Liver (tissue), 9 donors: ENCODE results near the gene PNPLA1. TPM values are rescaled to one million over a fixed set of nuclear protein-coding genes. Genes with fewer than 3 reads are reported as not detected.

Experiments
- DNase-seq: peaks from one replicate; pipeline ENCODE4 v3.0.0-alpha.2; 2017; ENCODE audit warnings: low spot score
- H3K27ac ChIP-seq, 2 donors: one replicate each; pipeline ENCODE4 v1.7.0; 2013; ENCODE audit warnings: inconsistent platforms in 2 of 2, low read length in 2 of 2, control low read depth in 1 of 2, low read depth in 1 of 2, mild to moderate bottlenecking in 1 of 2
- H3K27me3 ChIP-seq, 4 donors: one replicate each; pipeline versions ENCODE4 v1.6.1 to v1.7.0; 2013; ENCODE audit warnings: low read length in 3 of 4, inconsistent platforms in 1 of 4, mild to moderate bottlenecking in 1 of 4, moderate library complexity in 1 of 4; ENCODE audit not compliant: control insufficient read depth in 4 of 4, insufficient read depth in 4 of 4
- H3K36me3 ChIP-seq, 4 donors: one replicate each; pipeline versions ENCODE4 v1.6.1 to v1.7.0; 2013; ENCODE audit warnings: low read length in 3 of 4, mild to moderate bottlenecking in 3 of 4, low read depth in 1 of 4, moderate library complexity in 1 of 4; ENCODE audit not compliant: control insufficient read depth in 4 of 4, insufficient read depth in 3 of 4
- H3K4me1 ChIP-seq, 4 donors: one replicate each; pipeline versions ENCODE4 v1.6.1 to v1.7.0; 2013; ENCODE audit warnings: low read length in 3 of 4, mild to moderate bottlenecking in 3 of 4, moderate library complexity in 1 of 4; ENCODE audit not compliant: control insufficient read depth in 4 of 4, insufficient read depth in 4 of 4
- H3K4me3 ChIP-seq, 3 donors: one replicate each; pipeline versions ENCODE4 v1.6.1 to v1.7.0; 2013; ENCODE audit warnings: low read length in 3 of 3, control low read depth in 1 of 3, low read depth in 1 of 3, mild to moderate bottlenecking in 1 of 3
- H3K9ac ChIP-seq, 2 donors: one replicate each; pipeline ENCODE4 v1.7.0; 2013; ENCODE audit warnings: low read length in 2 of 2, mild to moderate bottlenecking in 2 of 2, moderate library complexity in 2 of 2, control low read depth in 1 of 2, low read depth in 1 of 2
- H3K9me3 ChIP-seq, 4 donors: one replicate each; pipeline versions ENCODE4 v1.6.1 to v1.7.0; 2013; ENCODE audit warnings: low read length in 3 of 4; ENCODE audit not compliant: control insufficient read depth in 4 of 4
- ATF3 ChIP-seq: IDR thresholded peaks from 2 replicates; pipeline ENCODE4 v1.6.1; 2016; ENCODE audit warnings: antibody characterized with exemption
- FOXA1 ChIP-seq: IDR thresholded peaks from 2 replicates; pipeline ENCODE4 v1.6.1; 2016; ENCODE audit warnings: antibody characterized with exemption
- GABPA ChIP-seq, 2 donors: IDR thresholded peaks in 1 of 2; conservative IDR thresholded peaks in 1 of 2; 2 replicates each; pipeline ENCODE4 v1.6.1; 2016; ENCODE audit warnings: antibody characterized with exemption in 2 of 2, mild to moderate bottlenecking in 1 of 2, moderate library complexity in 1 of 2
- HNF4A ChIP-seq, 2 donors: conservative IDR thresholded peaks; 2 replicates each; pipeline ENCODE4 v1.6.1; 2016; ENCODE audit warnings: antibody characterized with exemption in 2 of 2, mild to moderate bottlenecking in 2 of 2
- HNF4G ChIP-seq: IDR thresholded peaks from 2 replicates; pipeline ENCODE4 v1.6.1; 2016; ENCODE audit warnings: antibody characterized with exemption
- JUND ChIP-seq, 2 donors: IDR thresholded peaks; 2 replicates each; pipeline ENCODE4 v1.6.1; 2016; ENCODE audit warnings: antibody characterized with exemption in 2 of 2
- MAX ChIP-seq: IDR thresholded peaks from 2 replicates; pipeline ENCODE4 v1.6.1; 2016; ENCODE audit warnings: antibody characterized with exemption
- NR2F2 ChIP-seq: IDR thresholded peaks from 2 replicates; pipeline ENCODE4 v1.6.1; 2016; ENCODE audit warnings: antibody characterized with exemption
- RAD21 ChIP-seq, 2 donors: IDR thresholded peaks; 2 replicates each; pipeline ENCODE4 v1.6.1; 2016; ENCODE audit warnings: antibody characterized with exemption in 2 of 2, mild to moderate bottlenecking in 2 of 2
- REST ChIP-seq: IDR thresholded peaks from 2 replicates; pipeline ENCODE4 v1.6.1; 2016; ENCODE audit warnings: antibody characterized with exemption, mild to moderate bottlenecking
- RXRA ChIP-seq, 2 donors: IDR thresholded peaks; 2 replicates each; pipeline ENCODE4 v1.6.1; 2017 to 2018; ENCODE audit warnings: antibody characterized with exemption in 2 of 2, mild to moderate bottlenecking in 1 of 2
- SP1 ChIP-seq: IDR thresholded peaks from 2 replicates; pipeline ENCODE4 v1.6.1; 2018; ENCODE audit warnings: antibody characterized with exemption, mild to moderate bottlenecking
- YY1 ChIP-seq: IDR thresholded peaks from 2 replicates; pipeline ENCODE4 v1.6.1; 2016; ENCODE audit warnings: antibody characterized with exemption, mild to moderate bottlenecking
- ZBTB33 ChIP-seq: IDR thresholded peaks from 2 replicates; pipeline ENCODE4 v1.6.1; 2016; ENCODE audit warnings: antibody characterized with exemption
- WGBS: extraction: QIAGEN DNeasy Blood & Tissue Kit; methylation state at CpG from one replicate; pipeline ENCODE4 v1.1.7; 2013; 5-methylcytosine and 5-hydroxymethylcytosine counted together
- polyA plus RNA-seq, 2 donors: library from polyadenylated mRNA; stranded (reverse) in 1 of 2; unstranded in 1 of 2; fragments of 200-250 nt in 1 of 2; fragments of >200 nt in 1 of 2; fragmentation: Nextera tagmentation in 1 of 2; extraction: Ambion mirVana in 1 of 2; gene quantifications; one replicate each; pipeline versions ENCODE4 v1.2.1 to v1.2.3, GENCODE V29; 2013 to 2015
- total RNA-seq, 2 donors: library from RNA; depleted of rRNA; stranded (reverse); fragments of >200 nt; gene quantifications; one replicate each; pipeline ENCODE4 v1.2.3, GENCODE V29; 2014
- donor health status: healthy.
- donor health status: healthy.
- donor health status: healthy.
- donor health status: healthy.
- donor health status: healthy.

The PNPLA1 gene
- total and polyA plus RNA-seq, 4 donors, result 0.07 to 0.14 (median 0.08) TPM; not detected in 1

- no peak for TF ChIP-seq RAD21 (IDR thresholded peaks at IDR 0.05)
Measured at GRCh38 chr6:36296240-36296639, 26.4 kb downstream of the PNPLA1 start (continued).

- 86% methylated on average over 6 of the region's 6 CpGs for WGBS
- Histone ChIP-seq H3K36me3 (no peaks in the 10 kb centered on the region), H3K27me3 (no peaks in the 10 kb centered on the region), H3K4me3 (no peak overlapping the region), H3K9me3 (no peaks in the 10 kb centered on the region), H3K9ac (no peak overlapping the region), H3K4me1 (no peaks in the 10 kb centered on the region), H3K27ac (no peak overlapping the region)
- no peak for DNase-seq
- no peak for TF ChIP-seq RAD21 (IDR thresholded peaks at IDR 0.05)
- no peak for TF ChIP-seq HNF4G
- no peak for TF ChIP-seq YY1
- TF ChIP-seq MAX, result no peak
- no peak for TF ChIP-seq REST
- TF ChIP-seq FOXA1, result no peak
Measured at GRCh38 chr6:36297051-36297450, 27.2 kb downstream of the PNPLA1 start.

- DNase-seq, result no peak
- 91% methylated on average over 7 of the region's 7 CpGs for WGBS
- Histone ChIP-seq H3K27me3 (no peaks in the 10 kb centered on the region), H3K27ac (no peak overlapping the region), H3K9me3 (no peaks in the 10 kb centered on the region), H3K9ac (no peak overlapping the region), H3K4me3 (no peak overlapping the region), H3K4me1 (no peaks in the 10 kb centered on the region), H3K36me3 (no peaks in the 10 kb centered on the region)
- TF ChIP-seq GABPA (IDR thresholded peaks at IDR 0.05 in 1 of 2, conservative IDR thresholded peaks at IDR 0.05 in 1 of 2) (no peak), JUND (IDR thresholded peaks at IDR 0.05) (no peak), HNF4G (no peak)
Measured at GRCh38 chr6:36297511-36297910, 27.7 kb downstream of the PNPLA1 start.

- 86% methylated on average over 4 of the region's 4 CpGs for WGBS
- no peak for DNase-seq
- no peak overlapping the region for H3K9ac ChIP-seq
- no peak overlapping the region for H3K27ac ChIP-seq
- no peaks in the 10 kb centered on the region for H3K4me1 ChIP-seq
- TF ChIP-seq FOXA1 (no peak), RXRA (IDR thresholded peaks at IDR 0.05) (no peak), SP1 (no peak), NR2F2 (no peak), ATF3 (no peak), REST (no peak), HNF4A (conservative IDR thresholded peaks at IDR 0.05) (no peak), ZBTB33 (no peak), JUND (IDR thresholded peaks at IDR 0.05) (no peak), MAX (no peak), YY1 (no peak)
- no peaks in the 10 kb centered on the region for H3K36me3 ChIP-seq
- no peaks in the 10 kb centered on the region for H3K27me3 ChIP-seq
- no peak overlapping the region for H3K4me3 ChIP-seq
- H3K9me3 ChIP-seq, result no peaks in the 10 kb centered on the region
Measured at GRCh38 chr6:36298027-36298426, 28.2 kb downstream of the PNPLA1 start.
